Hematopoietic multipotent progenitor cell (in vitro differentiated cells): ENCODE measurements around the gene SFTPD. TPM values are rescaled to one million over a fixed set of nuclear protein-coding genes. Genes with fewer than 3 reads are reported as not detected.

Experiments
- DNase-seq, 3 donors: peaks; one replicate each; pipeline ENCODE4 v3.0.0-alpha.2; 2011 to 2015; ENCODE audit warnings: low read depth in 2 of 3, low spot score in 2 of 3
- total RNA-seq: library from RNA; depleted of rRNA; stranded (reverse); fragments of >200 nt; gene quantifications from one replicate; pipeline ENCODE4 v1.2.3, GENCODE V29; 2012

SFTPD gene
- total RNA-seq, 1 donor = not detected

DNA sequence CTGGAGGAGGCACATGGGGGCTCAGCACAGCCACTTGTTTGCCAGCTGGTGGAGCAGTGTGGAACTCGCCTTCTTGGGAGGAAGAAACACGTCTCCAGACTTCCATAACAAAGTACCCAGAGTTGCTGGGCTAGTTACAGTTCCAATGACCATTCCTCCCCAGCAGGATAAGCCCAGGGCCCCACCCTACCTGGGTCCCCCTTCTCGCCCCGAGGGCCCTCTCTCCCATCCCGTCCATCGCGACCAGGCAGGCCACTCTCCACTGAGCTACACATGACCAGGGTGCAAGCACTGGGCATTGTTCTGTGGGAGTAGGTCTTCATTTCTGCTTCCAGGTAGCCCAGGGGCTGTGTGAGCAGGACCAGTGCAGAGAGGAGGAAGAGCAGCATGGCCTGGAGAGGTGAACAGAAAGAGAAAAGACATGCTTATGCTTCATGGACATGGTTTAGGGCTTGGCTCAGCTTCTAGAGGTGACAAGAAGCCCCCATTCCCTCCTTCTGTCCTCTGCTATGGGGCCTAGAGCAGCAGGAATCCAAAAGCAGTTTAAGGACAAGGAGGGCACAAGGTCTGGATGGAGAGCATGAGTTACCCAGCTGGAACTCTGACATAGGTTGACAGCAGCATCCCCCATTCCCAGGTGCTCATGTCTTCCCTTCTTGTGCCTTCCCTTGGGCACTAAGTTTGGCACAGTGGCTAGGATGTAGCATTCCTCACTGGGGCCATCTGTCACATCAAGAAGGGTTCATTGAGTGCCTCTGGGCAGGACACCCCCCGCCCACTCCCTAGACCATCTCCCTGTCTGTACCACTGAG is 2.4 kb downstream of the SFTPD start:
- no peak for DNase-seq

DNA sequence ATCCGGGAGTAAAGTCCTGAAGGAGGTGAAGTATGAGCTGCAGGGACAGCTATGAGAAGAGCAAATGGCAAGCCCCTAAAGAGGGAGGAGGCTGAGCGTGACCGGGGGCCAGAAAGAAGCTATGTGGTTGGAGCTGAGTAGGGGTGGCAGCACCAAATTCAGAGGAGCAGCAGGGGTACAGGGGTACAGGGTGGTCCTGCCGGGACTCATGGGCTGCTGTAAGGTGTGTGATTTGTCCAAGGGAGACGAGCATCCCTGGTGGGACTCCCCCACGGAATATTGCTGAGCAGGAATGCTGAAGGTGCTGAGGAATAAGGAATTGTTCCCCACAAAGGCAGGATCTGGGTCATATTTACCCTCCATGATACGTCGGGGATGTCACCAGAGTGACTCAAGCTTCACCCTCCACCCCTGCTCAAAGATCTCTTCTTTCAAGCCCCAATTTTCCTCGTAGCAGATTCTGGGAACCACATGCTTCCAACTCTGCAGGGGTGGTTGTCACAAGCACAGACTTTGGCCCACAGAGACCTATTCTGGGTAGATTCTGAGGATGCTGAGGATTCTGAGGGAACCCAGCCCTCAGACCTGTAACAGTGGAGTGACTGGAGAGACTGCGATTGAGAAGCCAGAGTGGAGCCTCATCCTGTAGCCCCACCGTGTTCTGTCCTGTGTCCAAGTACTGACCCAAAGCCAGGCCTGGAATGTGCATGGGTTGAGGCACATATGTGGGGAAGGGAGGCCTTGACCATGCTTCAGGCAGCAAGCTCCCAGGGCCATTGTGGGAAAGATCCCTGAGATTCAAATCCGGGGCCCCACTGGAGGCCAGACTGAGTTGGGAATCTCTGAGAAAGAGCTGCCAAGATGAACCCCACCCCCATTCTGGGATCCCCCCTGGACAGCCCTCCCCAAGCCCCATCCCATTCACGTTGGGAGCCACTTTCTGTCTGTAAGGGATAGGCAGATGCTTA is 4.2 kb downstream of the SFTPD start:
- DNase-seq = no peak

DNA sequence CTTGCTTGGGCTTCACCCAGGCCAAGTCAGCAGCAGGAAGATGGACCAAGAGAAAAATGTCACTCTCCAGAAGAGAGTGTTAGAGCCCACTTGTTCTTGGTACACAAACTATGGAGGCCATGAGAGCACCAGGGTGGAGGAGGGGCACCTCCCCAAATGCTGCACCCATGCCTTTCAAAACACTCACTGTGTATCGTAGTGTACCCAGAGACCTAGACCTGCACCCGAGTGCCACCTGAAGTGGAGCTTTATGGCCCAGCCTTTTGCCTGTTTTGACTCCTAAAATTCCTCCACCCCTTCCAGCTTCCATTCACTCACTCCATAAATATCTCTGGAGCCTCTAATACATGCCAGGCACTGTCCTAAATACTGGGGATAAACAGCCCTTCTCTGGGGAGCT is 5.0 kb downstream of the SFTPD start:
- DNase-seq = no peak

DNA sequence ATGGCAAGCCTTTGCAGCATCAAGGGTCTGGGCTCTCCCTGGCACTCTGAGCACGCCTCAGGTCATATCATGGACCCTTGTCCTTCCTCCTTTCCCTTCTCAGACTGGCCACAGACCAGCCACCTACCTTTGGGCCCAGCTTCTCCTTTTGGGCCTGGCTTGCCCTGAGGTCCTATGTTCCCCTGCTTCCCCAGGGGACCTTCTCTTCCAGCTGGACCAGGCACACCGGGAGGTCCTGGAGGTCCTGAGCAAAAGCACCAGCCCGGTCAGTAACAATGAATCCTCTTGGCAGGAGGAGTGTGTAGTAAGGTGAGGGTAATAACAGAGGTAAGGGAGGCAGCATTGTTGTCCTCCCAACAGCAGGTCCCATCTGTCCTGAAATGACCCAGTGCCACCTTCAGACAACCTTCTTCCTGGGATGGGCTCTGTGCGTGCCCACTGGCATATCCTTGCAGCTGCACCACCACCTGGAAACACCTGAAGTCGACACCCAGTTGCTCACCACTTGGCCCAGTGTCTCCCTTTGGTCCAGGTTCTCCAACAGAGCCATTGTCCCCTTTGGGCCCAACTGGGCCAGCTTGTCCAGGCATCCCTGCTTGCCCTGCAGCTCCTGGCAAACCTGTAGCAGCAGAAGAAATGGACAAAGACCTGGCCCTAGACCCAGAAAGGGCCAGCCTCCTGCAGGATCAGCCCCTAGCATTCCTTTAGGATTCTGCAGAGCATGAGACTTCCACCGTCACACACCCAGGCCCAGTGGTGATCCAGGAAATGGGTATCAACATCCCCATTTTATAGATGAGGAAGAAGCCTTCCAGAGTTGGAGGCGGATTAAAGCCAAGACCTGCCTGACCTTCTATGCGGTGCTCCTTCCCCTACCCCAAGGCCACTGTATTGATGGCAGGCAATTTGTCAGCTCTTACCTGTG is 6.4 kb downstream of the SFTPD start:
- DNase-seq = no peak

DNA sequence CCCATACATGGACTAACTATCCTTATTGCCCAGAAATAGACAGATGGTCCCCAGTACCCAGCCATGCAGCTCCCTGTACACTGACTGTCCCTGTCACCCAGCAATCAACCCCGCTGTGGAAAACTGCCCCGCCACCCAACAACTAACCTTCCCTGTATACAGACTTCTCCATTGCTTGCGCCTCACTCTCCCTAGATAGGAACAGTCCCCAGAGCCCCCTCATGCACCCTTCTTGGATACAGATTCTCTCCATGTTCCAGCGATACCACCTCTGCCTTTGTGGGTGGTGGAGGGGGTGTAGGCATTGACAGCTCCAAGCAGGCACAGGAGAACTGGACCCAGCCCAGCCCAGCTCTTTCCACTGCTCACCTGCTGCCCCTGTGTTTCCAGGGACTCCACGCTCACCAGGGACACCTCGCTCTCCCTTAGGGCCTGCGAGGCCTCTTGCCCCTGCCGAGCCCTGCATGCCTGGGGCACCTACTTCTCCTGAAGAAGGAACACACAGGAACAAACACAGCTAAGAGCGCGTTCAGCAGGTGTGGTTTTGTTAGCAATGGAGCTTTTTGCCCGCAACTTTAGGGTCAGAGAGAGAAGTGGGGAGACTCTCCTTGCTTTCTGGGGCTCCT is 7.2 kb downstream of the SFTPD start:
- no peak for DNase-seq

DNA sequence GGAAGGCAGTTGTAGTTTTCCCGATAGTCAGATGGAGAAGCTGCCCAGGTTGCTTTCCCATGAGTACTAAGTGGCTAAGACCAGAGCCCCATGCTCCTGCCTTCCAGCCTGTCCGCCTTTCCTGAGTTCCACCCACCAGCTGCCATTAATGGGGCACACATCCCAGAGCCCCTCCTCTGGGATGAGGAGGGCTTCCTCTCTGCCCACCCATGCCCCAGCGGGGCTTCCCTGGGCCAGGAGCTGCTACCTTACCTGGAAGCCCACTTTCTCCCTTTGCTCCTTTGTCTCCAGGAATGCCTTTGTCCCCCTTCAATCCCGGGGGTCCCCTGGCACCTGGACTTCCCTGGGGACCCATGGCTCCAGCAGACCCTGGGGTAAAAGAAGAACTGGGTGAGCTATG is 7.8 kb downstream of the SFTPD start:
- DNase-seq = no peak

DNA sequence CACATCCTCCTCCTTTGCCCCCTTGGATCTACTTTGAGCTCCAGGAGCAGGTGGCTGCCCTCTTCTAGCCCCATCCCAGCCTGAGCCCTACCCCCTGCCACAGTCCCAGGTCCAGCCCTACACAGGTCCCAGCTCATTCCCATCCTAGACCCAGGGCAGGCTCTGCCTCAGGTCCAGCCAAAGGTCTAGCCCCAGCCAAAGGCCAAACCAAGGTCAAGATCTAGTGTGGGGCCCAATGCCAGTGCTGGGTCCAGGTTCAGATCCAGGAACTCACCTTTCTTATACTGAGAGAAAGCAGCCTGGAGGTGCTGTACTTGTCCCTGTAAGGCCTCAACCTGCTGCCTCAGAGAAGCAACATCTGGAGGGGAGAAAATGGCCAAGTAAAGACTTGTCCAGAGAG is 8.5 kb downstream of the SFTPD start:
- no peak for DNase-seq

DNA sequence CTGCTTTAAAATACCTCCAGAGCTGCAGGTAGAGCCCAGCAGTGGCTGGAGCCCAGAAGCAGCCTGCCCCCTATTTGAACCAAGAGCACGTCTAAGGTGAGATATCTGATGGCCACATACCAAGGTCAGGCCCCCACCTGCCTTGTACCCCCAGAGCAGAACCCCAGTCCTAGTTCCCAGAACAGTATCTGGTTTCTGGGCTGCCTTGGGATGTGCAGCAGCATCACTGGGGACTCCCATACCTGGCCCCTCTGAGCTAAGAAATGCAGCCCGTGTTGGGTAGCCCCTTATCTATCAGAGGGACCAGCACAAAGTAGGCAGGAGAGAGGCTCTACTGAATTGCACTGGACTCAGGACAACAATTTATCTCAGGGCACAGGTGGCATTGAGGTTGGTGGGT is 8.9 kb downstream of the SFTPD start:
- no peak for DNase-seq

DNA sequence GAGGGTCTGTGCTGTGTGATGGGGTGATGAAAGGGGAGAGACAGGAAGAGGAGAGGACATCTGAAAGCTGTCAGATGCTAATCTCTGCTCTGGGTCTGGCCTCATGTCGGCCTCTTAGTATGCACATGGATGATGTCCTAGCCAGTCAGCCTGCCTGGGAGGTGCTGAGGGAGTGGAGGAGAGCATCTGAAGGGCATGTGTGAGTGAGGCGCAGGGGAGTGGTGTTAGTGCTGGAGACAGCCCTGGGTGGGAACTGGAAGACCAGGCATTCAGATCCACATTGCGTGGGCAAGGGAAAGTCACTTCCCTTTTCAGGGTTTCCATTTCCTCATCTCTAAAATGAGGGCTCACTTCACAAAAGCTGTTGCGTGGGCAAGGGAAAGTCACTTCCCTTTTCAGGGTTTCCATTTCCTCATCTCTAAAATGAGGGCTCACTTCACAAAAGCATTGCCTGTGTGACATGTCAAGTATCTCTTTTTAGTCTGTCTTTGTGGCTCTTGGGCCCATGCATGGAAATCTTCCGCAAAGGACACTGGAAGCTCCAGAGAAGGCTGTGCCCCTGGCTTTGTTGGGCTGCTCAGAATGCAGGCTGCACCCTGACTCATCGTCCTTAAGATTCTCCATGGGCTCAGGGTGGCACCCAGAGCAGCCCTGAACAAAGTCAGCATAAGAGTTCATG is 10.0 kb downstream of the SFTPD start:
- DNase-seq = peak in 2 of 3 donors; percentile 51 to 83

DNA sequence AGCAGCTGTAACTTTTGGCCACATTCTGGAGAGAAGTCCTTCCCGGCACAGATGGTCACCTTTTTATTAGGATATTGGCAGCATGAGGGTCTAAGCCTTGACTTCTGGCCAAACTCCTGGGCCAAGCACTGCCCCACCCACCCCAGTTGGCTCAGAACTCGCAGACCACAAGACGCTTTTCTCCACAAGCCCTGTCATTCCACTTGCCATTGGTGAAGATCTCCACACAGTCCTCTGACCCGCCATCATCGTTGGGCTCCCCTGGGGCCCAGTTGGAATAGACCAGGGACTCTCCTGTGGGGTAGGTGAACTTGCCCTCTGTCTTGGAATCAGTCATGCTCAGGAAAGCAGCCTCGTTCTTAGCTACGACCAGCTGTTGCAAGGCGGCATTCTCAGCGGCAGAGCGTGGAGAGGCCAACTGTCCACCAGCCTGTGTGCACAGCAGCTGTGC is 11.2 kb downstream of the SFTPD start:
- DNase-seq = no peak

DNA sequence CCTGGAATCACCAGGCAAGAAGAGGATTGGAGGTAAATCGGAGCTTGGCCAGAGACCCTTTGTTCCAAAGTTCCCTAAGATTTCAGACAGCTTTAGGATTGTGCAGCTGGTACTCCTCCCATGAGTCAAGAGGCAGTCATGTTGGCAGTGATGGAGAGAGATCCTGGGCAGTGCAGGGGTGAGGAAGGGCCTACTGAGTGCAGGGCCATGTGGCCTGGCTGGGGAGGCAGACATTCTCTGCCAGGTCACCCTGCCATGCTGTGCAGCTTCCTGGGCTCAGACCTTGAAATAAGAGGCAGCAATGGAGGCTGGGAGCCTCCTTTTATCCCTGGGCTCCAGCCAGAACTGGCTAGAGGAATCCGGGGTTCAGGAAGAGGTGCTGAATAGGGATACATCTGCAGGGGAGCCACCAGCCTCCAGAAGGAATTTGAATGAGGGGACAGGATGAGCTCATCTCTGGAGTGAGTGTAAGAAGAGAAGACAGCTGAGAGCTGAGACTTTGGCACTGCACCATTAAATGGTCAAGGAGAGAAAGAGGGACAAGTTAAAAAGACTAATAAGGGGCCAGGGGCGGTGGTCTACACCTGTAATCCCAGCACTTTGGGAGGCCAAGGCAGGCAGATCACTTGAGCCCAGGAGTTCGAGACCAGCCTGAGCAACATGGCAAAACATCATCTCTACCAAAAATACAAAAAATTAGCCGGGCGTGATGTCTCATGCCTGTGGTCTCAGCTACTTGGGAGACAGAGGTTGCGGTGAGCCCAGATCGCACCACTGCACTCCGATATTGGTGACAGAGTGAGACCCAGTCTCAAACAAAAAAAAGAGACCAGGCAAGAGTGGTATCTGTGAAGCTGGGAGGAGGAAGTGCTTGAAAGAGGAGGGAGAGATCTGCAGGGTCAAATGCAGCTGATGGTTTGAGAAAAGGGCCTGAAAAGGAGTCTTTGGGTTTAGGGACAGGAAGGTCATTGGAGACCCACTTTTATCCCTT is 12.0 kb downstream of the SFTPD start:
- DNase-seq = no peak

DNA sequence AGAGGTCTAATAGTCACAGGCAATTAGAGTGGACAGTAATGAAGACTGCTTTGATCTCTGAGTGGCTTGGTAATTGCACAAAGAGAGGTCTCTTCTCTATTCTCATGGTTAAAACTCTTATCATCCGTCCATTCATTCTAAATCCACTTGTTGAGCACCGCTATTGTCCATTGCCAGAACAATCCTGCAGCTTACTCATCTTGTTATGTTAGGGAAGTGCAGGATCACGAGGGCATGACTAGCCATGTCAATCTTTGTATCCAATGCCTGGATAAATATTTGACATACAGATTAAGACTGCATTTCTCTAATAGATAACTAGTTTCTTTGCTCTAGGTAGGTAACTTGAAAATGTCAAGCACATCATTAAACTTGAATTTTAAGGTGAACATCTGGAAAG is 14.9 kb downstream of the SFTPD start:
- DNase-seq = no peak

DNA sequence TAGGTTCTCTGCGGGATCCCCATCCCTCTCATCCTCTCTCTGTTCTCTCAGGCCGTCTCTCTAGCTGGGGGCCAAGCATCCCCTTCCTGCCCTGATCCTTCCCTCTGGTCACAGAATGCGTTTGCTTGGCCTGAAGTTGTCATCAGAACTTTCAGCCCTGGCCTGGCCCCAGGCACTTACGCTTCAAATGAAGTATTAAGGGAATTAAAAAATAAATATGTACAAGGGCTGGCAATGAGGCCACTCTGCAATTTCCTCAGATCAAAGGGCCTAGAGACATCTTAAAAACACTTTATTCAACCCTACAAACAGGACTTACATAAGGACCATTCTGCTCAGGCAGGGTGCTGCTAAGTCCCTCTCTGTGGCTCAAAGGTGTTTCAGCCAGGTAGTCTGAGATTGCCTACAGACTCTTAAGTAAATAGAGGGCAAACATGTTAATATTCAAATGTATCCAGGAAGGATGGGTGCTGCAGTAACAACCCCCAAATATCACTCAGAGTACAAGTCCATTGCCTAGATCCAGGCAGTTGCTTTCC is 16.0 kb downstream of the SFTPD start:
- DNase-seq = no peak

DNA sequence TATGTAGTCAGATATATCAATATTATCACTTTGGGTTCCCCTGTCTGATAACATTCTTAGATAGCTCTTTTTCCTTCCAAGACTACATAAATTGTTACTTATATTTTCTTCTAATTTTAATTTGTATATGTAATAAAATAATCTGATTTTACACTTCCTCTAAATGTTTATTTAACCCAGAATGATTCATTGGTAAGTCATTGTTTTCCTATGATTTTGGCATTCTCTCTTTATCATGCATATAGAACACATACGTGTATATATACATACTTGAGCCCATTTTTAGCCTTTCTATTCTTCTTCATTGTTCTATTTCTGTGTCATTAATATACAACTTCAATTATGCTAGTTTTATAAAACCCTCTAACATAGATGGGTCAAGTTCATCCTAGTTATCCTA is 16.6 kb downstream of the SFTPD start:
- no peak for DNase-seq

DNA sequence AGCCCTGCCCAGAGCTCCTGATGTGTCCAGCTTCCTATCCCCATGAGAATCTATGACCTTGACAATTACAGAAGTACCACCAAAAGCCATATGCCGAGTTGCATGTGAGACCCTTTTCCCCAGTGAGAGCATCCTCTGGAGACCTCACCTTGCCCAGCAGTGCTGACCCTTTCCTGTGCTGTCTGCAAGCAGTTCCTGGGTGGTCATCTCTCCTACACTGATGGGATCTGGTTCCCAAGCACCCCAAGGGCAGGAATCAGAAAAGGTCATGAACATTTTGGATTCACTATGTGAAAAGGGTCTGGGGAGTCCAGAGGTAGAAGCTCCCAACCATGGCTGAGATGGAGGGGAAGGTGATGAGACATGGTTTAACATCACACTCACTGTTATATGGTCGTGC is 18.2 kb downstream of the SFTPD start:
- no peak for DNase-seq

DNA sequence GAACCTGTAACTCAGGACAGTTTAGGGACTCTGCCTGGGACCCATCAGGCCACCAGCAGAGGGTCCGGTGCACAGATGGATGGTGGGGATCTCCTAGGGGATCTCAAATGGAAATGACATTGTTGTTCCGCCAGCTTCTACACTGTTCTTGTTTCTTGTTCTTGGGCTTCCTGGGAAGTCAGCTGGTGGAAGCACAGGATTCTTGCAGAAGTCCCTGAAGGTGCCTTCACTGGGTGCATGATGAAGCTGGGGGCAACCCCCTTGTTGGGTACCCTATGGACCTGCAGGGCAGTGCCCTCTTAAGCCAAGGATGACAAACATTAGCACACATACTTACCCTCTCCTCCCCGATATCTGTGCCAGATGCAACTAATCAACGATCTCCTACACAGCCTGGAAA is 18.6 kb downstream of the SFTPD start:
- DNase-seq = no peak

DNA sequence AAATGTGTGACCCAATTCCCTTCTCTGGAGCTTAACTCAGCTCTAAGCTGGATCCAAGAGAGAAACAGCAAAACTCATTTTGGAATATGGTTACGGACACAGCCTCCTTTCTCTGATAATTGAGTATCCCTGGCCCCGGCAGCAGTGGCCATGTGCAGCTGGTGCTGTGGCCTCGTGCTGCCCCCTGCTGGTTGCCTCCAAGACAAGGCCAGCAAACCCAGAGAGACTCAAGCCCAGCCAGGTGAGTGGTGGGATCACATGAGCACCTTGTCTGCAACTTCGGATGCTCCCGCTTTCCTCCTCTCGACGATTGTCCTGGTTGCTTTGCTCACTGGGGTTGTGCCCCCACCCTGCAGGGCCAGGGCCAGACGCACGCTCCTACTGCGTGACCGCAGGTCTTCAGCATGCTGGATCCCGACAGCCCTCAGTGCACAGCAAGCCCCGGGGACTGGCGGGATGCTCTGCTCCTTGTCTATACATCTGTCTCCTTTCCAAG is 19.4 kb downstream of the SFTPD start:
- DNase-seq = peak; percentile 37 to 83 (median 70)

DNA sequence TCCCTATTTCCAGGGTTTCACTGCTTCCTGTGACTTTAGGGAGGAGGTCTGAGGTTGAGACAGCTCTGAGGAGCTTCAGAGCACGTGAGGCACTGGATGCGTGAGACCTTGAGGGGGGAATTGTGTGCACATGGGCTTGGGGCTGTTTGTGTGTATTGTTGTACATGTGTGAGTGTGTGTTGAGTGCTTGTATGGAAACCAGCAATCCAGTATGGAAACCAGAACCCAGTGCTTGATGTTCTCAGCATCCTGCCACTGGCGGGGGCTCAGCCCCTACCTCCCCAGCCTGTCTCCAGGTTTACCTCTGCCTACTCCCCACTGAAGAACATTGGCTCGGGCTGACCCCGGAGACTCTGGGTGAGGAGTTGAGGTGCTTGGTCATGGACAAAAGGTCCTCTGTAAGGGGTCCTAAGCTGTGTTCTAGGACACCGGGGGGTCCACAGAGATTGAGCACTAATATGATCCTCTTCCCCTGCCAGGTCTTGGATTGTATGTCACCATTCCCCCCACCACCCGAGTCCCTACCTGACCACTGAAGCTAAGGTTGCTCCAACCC is 20.8 kb downstream of the SFTPD start:
- DNase-seq = no peak
